Smooth muscle cell (in vitro differentiated cells): ENCODE results near the gene NRK. TPM values are rescaled to one million over a fixed set of nuclear protein-coding genes. Genes with fewer than 3 reads are reported as not detected.
"Not testable (repeated sequence)": the region's sequence is repeated elsewhere in the genome, so short reads cannot be mapped to it uniquely, and the experiment has no call there.

Source experiments
- DNase-seq: peaks from one replicate; lab custom pipeline; 2025; ENCODE audit not compliant: unreplicated experiment; lab: John Stamatoyannopoulos, UW
- H2AFZ ChIP-seq: fragments of 200-600 bp; sonication (generic); 2 replicates; pipeline ENCODE4 v1.6.0; 2016; ENCODE audit warnings: antibody characterized with exemption, low read depth, mild to moderate bottlenecking
- H3F3A ChIP-seq: fragments of 200-600 bp; sonication (generic); 2 replicates; pipeline ENCODE4 v1.6.0; 2017; ENCODE audit warnings: antibody characterized with exemption, low read depth
- H3K27ac ChIP-seq: fragments of 200-600 bp; sonication (generic); 2 replicates; pipeline ENCODE4 v1.5.1; 2016; ENCODE audit warnings: low read depth, mild to moderate bottlenecking
- H3K27me3 ChIP-seq: fragments of 200-600 bp; sonication (generic); 2 replicates; pipeline ENCODE4 v1.6.1; 2016; ENCODE audit warnings: low read depth, mild to moderate bottlenecking
- H3K36me3 ChIP-seq: fragments of 200-600 bp; sonication (generic); 2 replicates; pipeline ENCODE4 v1.5.1; 2016; ENCODE audit warnings: low read depth
- H3K4me1 ChIP-seq: fragments of 200-600 bp; sonication (generic); 2 replicates; pipeline ENCODE4 v1.5.1; 2016; ENCODE audit warnings: low read depth
- H3K4me2 ChIP-seq: fragments of 200-600 bp; sonication (generic); 2 replicates; pipeline ENCODE4 v1.6.0; 2016; ENCODE audit warnings: mild to moderate bottlenecking
- H3K4me3 ChIP-seq: fragments of 200-600 bp; sonication (generic); 2 replicates; pipeline ENCODE4 v1.5.1; 2016; ENCODE audit warnings: mild to moderate bottlenecking
- H3K79me2 ChIP-seq: fragments of 200-600 bp; sonication (generic); 2 replicates; pipeline ENCODE4 v1.6.0; 2016; ENCODE audit warnings: low read depth, mild to moderate bottlenecking
- H3K9ac ChIP-seq: fragments of 200-600 bp; sonication (generic); 2 replicates; pipeline ENCODE4 v1.6.0; 2016; ENCODE audit warnings: low read depth
- H3K9me3 ChIP-seq: fragments of 200-600 bp; sonication (generic); replicated peaks from 2 replicates; pipeline ENCODE4 v1.5.1; 2016; ENCODE audit warnings: low read depth
- H4K20me1 ChIP-seq: fragments of 200-600 bp; sonication (generic); 2 replicates; pipeline ENCODE4 v1.6.0; 2016; ENCODE audit warnings: low read depth
- CTCF ChIP-seq: fragments of 200-600 bp; sonication (generic); IDR thresholded peaks from 2 replicates; pipeline ENCODE4 v1.5.1; 2017; ENCODE audit warnings: borderline replicate concordance, mild to moderate bottlenecking, antibody characterized with exemption; ENCODE audit not compliant: insufficient read depth, poor library complexity, severe bottlenecking
- WGBS: methylation state at CpG from one replicate; pipeline ENCODE4 v1.1.7; 2016; ENCODE audit warnings: low lambda C conversion rate; 5-methylcytosine and 5-hydroxymethylcytosine counted together
- polyA plus RNA-seq: library from polyadenylated mRNA; unstranded; fragments of >200 nt; fragmentation: Nextera tagmentation; extraction: Ambion mirVana; gene quantifications from 2 replicates; pipeline ENCODE4 v1.2.1, GENCODE V29; 2016
- total RNA-seq: library from RNA; depleted of rRNA; stranded (reverse); fragments of >200 nt; gene quantifications from 2 replicates; pipeline ENCODE4 v1.2.3, GENCODE V29; 2014

NRK gene
- total and polyA plus RNA-seq, 2 experiments from 2014 or later = 0.55 to 4.0 TPM

GRCh38 chrX:105837232-105837631 is 14.9 kb downstream of the NRK start:
- peak overlapping the region; percentile 54 for H2AFZ ChIP-seq
- H3K27me3 ChIP-seq = no peaks in the 10 kb centered on the region
- no peaks in the 10 kb centered on the region for H3K79me2 ChIP-seq
- no peaks in the 10 kb centered on the region for H3F3A ChIP-seq
- peak overlapping the region; percentile 55 for H3K4me2 ChIP-seq
- peak; percentile 0 for DNase-seq
- no peak overlapping the region for H3K9ac ChIP-seq
- H3K36me3 ChIP-seq = no peaks in the 10 kb centered on the region
- WGBS = 38% methylated on average over 2 of the region's 2 CpGs
- H3K4me1 ChIP-seq = no peaks in the 10 kb centered on the region
- H3K9me3 ChIP-seq = no peaks in the 10 kb centered on the region
- no peak overlapping the region for H3K4me3 ChIP-seq
- H4K20me1 ChIP-seq = no peaks in the 10 kb centered on the region
- no peak for TF ChIP-seq CTCF
- H3K27ac ChIP-seq = peak overlapping the region; percentile 68

GRCh38 chrX:105845631-105846030 is 23.3 kb downstream of the NRK start:
- TF ChIP-seq CTCF = no peak
- Histone ChIP-seq H3K27ac (no peak overlapping the region), H3K4me1 (no peaks in the 10 kb centered on the region), H3K4me2 (no peak overlapping the region), H3F3A (no peaks in the 10 kb centered on the region), H3K9me3 (no peaks in the 10 kb centered on the region), H3K27me3 (no peaks in the 10 kb centered on the region), H3K36me3 (no peaks in the 10 kb centered on the region), H2AFZ (no peak overlapping the region), H4K20me1 (no peaks in the 10 kb centered on the region), H3K4me3 (no peak overlapping the region), H3K79me2 (no peaks in the 10 kb centered on the region), H3K9ac (no peak overlapping the region)
- WGBS = 66% methylated on average over 2 of the region's 2 CpGs
- DNase-seq = no peak

GRCh38 chrX:105850100-105850499 is 27.8 kb downstream of the NRK start:
- not testable (repeated sequence) for H2AFZ ChIP-seq, H3K9me3 ChIP-seq, H3K27ac ChIP-seq, H3K36me3 ChIP-seq, H3K79me2 ChIP-seq, H3F3A ChIP-seq, H3K4me2 ChIP-seq, H3K27me3 ChIP-seq, DNase-seq, H3K9ac ChIP-seq, H4K20me1 ChIP-seq, H3K4me3 ChIP-seq, H3K4me1 ChIP-seq
- WGBS = 100% methylated on average over 2 of the region's 2 CpGs

- Histone ChIP-seq H3K27ac (no peak overlapping the region), H3K4me3 (no peak overlapping the region), H3K4me2 (no peak overlapping the region), H3K36me3 (no peaks in the 10 kb centered on the region), H3K27me3 (no peaks in the 10 kb centered on the region), H3K79me2 (no peaks in the 10 kb centered on the region), H3K4me1 (no peaks in the 10 kb centered on the region), H3K9ac (no peak overlapping the region), H2AFZ (no peak overlapping the region), H4K20me1 (no peaks in the 10 kb centered on the region), H3K9me3 (no peaks in the 10 kb centered on the region), H3F3A (no peaks in the 10 kb centered on the region)
- DNase-seq = no peak
- WGBS = 60% methylated on average over 3 of the region's 3 CpGs
- TF ChIP-seq CTCF = no peak
Measured at GRCh38 chrX:105865709-105866108, 43.4 kb downstream of the NRK start.
